SK-N-MC (cell line): ENCODE results near the gene CSMD2.

Experiments used
- DNase-seq: peaks from one replicate; pipeline ENCODE4 v3.0.0-alpha.2; 2011; ENCODE audit warnings: low read depth, low spot score
- H3K27ac ChIP-seq: fragments of 200-600 bp; sonication (generic); 2 replicates; pipeline ENCODE4 v1.5.1; 2016; ENCODE audit warnings: mixed run types
- H3K36me3 ChIP-seq: fragments of 200-600 bp; sonication (generic); 2 replicates; pipeline ENCODE4 v1.6.1; 2017; ENCODE audit warnings: antibody characterized with exemption, low read length, mixed read lengths; ENCODE audit not compliant: insufficient read depth
- H3K4me3 ChIP-seq: fragments of 200-600 bp; sonication (generic); 2 replicates; pipeline ENCODE4 v1.5.1; 2016
- H3K9ac ChIP-seq: fragments of 200-600 bp; sonication (generic); 2 replicates; pipeline ENCODE4 v1.8.0; 2017; ENCODE audit warnings: mixed run types, mixed read lengths; ENCODE audit not compliant: insufficient read length
- H3K9me3 ChIP-seq: fragments of 200-600 bp; sonication (generic); 2 replicates; pipeline ENCODE4 v1.6.1; 2017; ENCODE audit warnings: low read depth, mild to moderate bottlenecking, antibody characterized with exemption, low read length, moderate library complexity, mixed read lengths
- EZH2 ChIP-seq: fragments of 200-600 bp; sonication (generic); IDR thresholded peaks from one replicate; pipeline ENCODE4 v1.6.1; 2017; ENCODE audit warnings: antibody characterized with exemption
- FOXP2 ChIP-seq: optimal IDR thresholded peaks from 2 replicates; pipeline ENCODE3; 2011; ENCODE audit warnings: mild to moderate bottlenecking, moderate library complexity; ENCODE audit not compliant: insufficient read depth; ENCODE audit errors: extremely low read length, control extremely low read depth
- POLR2AphosphoS5 ChIP-seq: IDR thresholded peaks from 2 replicates; pipeline ENCODE4 v1.6.1; 2012; ENCODE audit warnings: mild to moderate bottlenecking, low read depth, low read length, borderline replicate concordance

The CSMD2 gene

DNA sequence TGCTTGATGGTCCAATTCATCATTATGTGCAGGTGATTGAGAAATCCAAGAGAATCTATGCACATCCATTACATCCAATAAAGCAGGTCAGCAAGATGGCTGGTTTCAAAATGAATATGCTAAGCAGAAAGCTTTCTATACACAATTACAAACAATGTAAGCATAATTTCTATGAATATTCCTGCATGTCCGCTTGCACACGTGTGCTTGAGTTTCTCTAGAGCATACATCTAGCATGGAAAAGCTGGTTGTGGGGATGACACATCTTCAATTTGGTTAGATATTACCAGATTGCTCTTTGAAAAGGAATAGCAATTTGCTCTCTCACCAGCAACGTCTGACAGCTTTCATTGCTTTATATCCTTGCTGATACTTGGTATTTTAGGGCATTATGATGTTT, 461.6 kb downstream of the CSMD2 start:
- H3K9me3 ChIP-seq, result no peaks in the 10 kb centered on the region
- H3K4me3 ChIP-seq, result no peak overlapping the region
- H3K9ac ChIP-seq, result no peak overlapping the region
- H3K36me3 ChIP-seq, result no peaks in the 10 kb centered on the region
- H3K27ac ChIP-seq, result no peak overlapping the region
- DNase-seq, result no peak
- TF ChIP-seq FOXP2 (no peak), POLR2AphosphoS5 (no peak), EZH2 (no peak)

DNA sequence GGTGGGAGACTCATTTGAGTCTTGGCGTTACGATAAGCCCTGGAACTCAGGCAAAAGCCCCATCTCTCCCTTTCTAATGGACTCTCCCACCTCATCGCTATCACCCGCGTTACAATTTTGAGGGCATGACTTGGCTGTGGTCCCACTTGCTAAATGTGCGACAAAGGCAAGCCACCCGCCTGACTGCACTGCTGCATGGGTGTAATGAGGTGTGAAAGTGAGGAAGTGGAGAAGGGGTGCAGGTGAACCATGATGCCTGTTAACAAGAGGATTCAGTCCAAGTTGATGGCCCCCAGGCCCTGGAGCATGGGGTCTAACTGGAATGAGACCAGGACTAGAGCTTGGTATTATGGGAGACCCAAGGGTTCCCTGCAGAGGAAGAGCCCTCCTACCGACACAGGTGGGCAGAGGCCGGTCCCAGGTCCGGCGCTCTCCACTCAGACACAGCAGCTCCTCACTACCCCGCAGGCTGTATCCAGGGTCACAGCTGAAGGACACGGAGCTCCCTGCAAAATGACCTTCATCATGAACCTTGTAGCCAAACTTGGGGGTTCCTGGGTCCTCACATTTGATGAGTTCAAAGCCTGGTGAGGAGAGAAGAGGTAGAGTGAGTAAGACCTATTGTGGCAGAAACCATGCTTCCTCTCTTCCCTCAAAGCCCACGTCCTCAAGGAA, 466.5 kb downstream of the CSMD2 start:
- no peak for DNase-seq
- no peaks in the 10 kb centered on the region for H3K9me3 ChIP-seq
- no peaks in the 10 kb centered on the region for H3K36me3 ChIP-seq
- H3K4me3 ChIP-seq, result no peak overlapping the region
- H3K9ac ChIP-seq, result no peak overlapping the region
- no peak overlapping the region for H3K27ac ChIP-seq
- TF ChIP-seq FOXP2 (no peak), POLR2AphosphoS5 (no peak), EZH2 (no peak)

- Histone ChIP-seq H3K9me3 (no peaks in the 10 kb centered on the region), H3K27ac (no peak overlapping the region), H3K4me3 (no peak overlapping the region), H3K9ac (no peak overlapping the region), H3K36me3 (no peaks in the 10 kb centered on the region)
- DNase-seq, result no peak
- TF ChIP-seq FOXP2, result no peak
- TF ChIP-seq POLR2AphosphoS5, result no peak
- no peak for TF ChIP-seq EZH2
Observed at GRCh38 chr1:33697816-33698215, 467.2 kb downstream of the CSMD2 start.

- Histone ChIP-seq H3K36me3 (no peaks in the 10 kb centered on the region), H3K4me3 (no peak overlapping the region), H3K9me3 (no peaks in the 10 kb centered on the region), H3K27ac (no peak overlapping the region), H3K9ac (no peak overlapping the region)
- TF ChIP-seq EZH2 (no peak), POLR2AphosphoS5 (no peak), FOXP2 (no peak)
- DNase-seq, result no peak
Observed at GRCh38 chr1:33696962-33697361, 468.1 kb downstream of the CSMD2 start.

DNA sequence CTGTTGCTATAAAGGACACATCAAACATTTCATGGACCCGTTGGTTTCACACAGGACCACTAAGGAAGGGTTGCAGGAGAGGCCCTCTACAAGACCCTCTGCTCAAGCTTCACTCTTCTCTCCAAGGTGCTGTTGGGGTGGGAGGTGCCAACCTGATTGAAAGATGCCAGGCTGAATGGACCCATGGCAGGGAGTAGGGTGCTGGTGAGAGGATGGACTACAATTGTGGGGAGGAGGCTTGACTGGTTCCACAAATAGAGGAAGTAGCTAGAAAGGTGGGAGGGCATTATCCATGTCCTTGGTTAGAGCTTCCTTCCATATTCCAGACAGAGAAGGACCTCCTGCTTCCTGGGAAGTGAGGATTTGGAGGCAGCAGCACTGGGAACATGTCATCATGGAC, 468.7 kb downstream of the CSMD2 start:
- Histone ChIP-seq H3K36me3 (no peaks in the 10 kb centered on the region), H3K9ac (no peak overlapping the region), H3K4me3 (no peak overlapping the region), H3K27ac (no peak overlapping the region), H3K9me3 (no peaks in the 10 kb centered on the region)
- TF ChIP-seq POLR2AphosphoS5, result no peak
- no peak for TF ChIP-seq FOXP2
- no peak for TF ChIP-seq EZH2
- DNase-seq, result no peak

DNA sequence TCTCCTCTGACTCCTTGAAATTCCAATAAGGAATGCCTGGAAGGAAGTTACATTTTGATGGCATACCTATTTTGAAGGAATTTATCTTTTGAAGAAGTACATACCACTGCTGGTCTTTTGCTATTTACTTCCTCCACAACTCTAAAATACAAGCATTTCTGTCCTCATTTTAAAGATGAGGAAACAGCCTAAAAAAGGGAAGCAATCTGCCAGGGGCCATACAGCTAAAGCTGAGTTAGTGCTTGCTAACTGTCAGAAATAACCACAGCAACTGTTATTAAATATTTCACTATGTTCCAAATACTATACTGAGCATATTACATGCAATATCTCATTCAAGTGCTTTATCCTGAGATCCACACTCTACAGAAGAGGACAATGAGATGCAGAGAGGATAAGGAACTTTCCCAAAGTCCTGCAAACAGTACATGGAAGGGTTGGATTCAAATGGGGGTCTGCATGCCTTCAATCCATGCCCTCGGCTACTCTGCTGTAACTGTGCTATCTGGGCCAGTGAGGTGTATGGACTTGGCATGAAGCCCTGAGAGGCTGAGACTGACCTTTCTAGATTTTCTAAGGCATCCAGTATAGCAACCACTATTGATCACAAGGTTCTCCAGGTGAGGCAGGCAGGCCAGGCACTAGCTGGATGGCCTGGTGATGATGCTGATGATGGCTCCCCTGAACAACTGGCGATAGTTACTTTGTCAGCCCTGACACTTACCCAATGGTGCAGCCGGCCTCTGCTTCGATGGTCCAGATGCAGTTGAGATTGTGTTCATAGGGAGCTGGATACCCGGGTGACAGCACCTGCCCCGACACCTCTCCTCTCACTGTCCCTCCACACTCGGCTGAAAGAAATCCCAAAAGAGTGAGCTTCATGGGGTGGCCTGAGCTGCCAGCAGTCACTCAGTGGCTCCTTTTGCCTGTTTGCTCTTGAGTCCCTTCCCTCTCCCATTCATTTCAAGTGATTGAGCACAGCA, 472.5 kb downstream of the CSMD2 start:
- Histone ChIP-seq H3K36me3 (no peaks in the 10 kb centered on the region), H3K27ac (no peak overlapping the region), H3K4me3 (no peak overlapping the region), H3K9ac (no peak overlapping the region), H3K9me3 (no peaks in the 10 kb centered on the region)
- TF ChIP-seq EZH2 (no peak), FOXP2 (no peak), POLR2AphosphoS5 (no peak)
- DNase-seq, result no peak

DNA sequence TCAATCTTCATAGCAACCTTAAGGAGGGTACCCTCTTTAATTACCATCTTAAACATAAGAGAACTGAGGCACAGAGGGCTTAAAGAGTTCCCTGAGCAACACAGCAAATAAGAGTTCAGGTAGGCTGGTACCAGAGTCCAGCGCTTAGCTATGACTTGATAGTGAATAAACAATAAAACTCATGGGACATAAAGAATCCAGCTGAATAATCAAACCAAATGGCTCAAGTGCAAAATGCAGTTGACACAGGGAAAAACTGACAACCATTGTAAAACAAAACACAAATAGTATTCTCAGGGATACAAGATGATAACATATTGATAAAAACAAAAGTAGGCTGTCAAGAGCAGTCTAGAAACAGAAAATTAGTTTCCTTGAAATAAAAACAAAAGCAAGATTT, 478.0 kb downstream of the CSMD2 start:
- Histone ChIP-seq H3K4me3 (no peak overlapping the region), H3K9ac (no peak overlapping the region), H3K9me3 (no peaks in the 10 kb centered on the region), H3K36me3 (no peaks in the 10 kb centered on the region), H3K27ac (no peak overlapping the region)
- no peak for DNase-seq
- TF ChIP-seq POLR2AphosphoS5, result no peak
- TF ChIP-seq FOXP2, result no peak
- no peak for TF ChIP-seq EZH2

GRCh38 chr1:33686551-33686950, 478.5 kb downstream of the CSMD2 start:
- no peak overlapping the region for H3K9ac ChIP-seq
- no peaks in the 10 kb centered on the region for H3K36me3 ChIP-seq
- H3K4me3 ChIP-seq, result no peak overlapping the region
- no peak for DNase-seq
- no peak overlapping the region for H3K27ac ChIP-seq
- TF ChIP-seq POLR2AphosphoS5 (no peak), EZH2 (no peak), FOXP2 (no peak)
- no peaks in the 10 kb centered on the region for H3K9me3 ChIP-seq
